Stimulated activated effector memory CD8-positive, alpha-beta T cell treated with anti-CD3 and anti-CD28 coated beads, Interleukin-12 subunit alpha, Interleukin-12 subunit beta, amount 100 ng/mL, for 72 hours (primary cell): Measurements from ENCODE around the gene CLN5.
"Not testable (repeated sequence)": the region's sequence is repeated elsewhere in the genome, so short reads cannot be mapped to it uniquely, and the experiment has no call there.

Experiments
- ATAC-seq: fragments of 150-1000 bp; cut with Tn5 transposase; 2 replicates; pipeline ENCODE4 v1.10.0; 2021
- DNase-seq, 2 donors: peaks; one replicate each; pipeline ENCODE4 v3.0.0; 2021 to 2022; ENCODE audit warnings: low spot score in 2 of 2
- H3K27ac Mint-ChIP-seq: one replicate; pipeline ENCODE4 v1.8.0; 2022; ENCODE audit warnings: mild to moderate bottlenecking, mixed read lengths
- H3K36me3 Mint-ChIP-seq: one replicate; pipeline ENCODE4 v1.8.0; 2022; ENCODE audit warnings: mild to moderate bottlenecking, mixed read lengths
- H3K4me1 Mint-ChIP-seq: one replicate; pipeline ENCODE4 v1.8.0; 2022; ENCODE audit warnings: mixed read lengths
- H3K4me3 Mint-ChIP-seq: one replicate; pipeline ENCODE4 v1.8.0; 2022; ENCODE audit warnings: mild to moderate bottlenecking, mixed read lengths
- H3K9me3 Mint-ChIP-seq: one replicate; pipeline ENCODE4 v1.8.0; 2022; ENCODE audit warnings: mixed read lengths

Gene CLN5

GRCh38 chr13:76991796-76992547 is at the start of gene CLN5:
CLN5 (plus strand) TSS chr13:76992081; CDS start chr13:76992099, 18 bp downstream.
- peaks cover 34% of the 10 kb centered on the region for H3K36me3 Mint-ChIP-seq
- H3K4me1 Mint-ChIP-seq = peaks cover 42% of the 10 kb centered on the region
- ATAC-seq = peak; percentile 92
- DNase-seq = peak; percentile 83 to 94
- H3K4me3 Mint-ChIP-seq = peak within 1 kb of the TSS; percentile 91
- H3K27ac Mint-ChIP-seq = peak within 1 kb of the TSS; percentile 99
- no peaks in the 10 kb centered on the region for H3K9me3 Mint-ChIP-seq

GRCh38 chr13:76942363-76942762 is 49.5 kb upstream of the CLN5 start:
- no peaks in the 10 kb centered on the region for H3K36me3 Mint-ChIP-seq
- H3K27ac Mint-ChIP-seq = no peak overlapping the region
- peaks cover 3% of the 10 kb centered on the region for H3K9me3 Mint-ChIP-seq
- no peaks in the 10 kb centered on the region for H3K4me1 Mint-ChIP-seq
- ATAC-seq (no peak), DNase-seq (no peak)
- H3K4me3 Mint-ChIP-seq = no peak overlapping the region

GRCh38 chr13:76943646-76944045 is 48.2 kb upstream of the CLN5 start:
- no peak for DNase-seq
- no peaks in the 10 kb centered on the region for H3K36me3 Mint-ChIP-seq
- ATAC-seq = no peak
- H3K4me3 Mint-ChIP-seq = no peak overlapping the region
- no peak overlapping the region for H3K27ac Mint-ChIP-seq
- H3K4me1 Mint-ChIP-seq = no peaks in the 10 kb centered on the region
- peaks cover 3% of the 10 kb centered on the region for H3K9me3 Mint-ChIP-seq

GRCh38 chr13:76944456-76944855 is 47.4 kb upstream of the CLN5 start:
- H3K4me3 Mint-ChIP-seq = no peak overlapping the region
- no peak for ATAC-seq
- no peaks in the 10 kb centered on the region for H3K36me3 Mint-ChIP-seq
- no peak overlapping the region for H3K27ac Mint-ChIP-seq
- no peaks in the 10 kb centered on the region for H3K4me1 Mint-ChIP-seq
- H3K9me3 Mint-ChIP-seq = peaks cover 3% of the 10 kb centered on the region
- no peak for DNase-seq

GRCh38 chr13:76948149-76948548 is 43.7 kb upstream of the CLN5 start, which contains the start of gene ACOD1:
ACOD1 (plus strand) TSS chr13:76948511; CDS start chr13:76948559, 48 bp downstream.
- Mint-ChIP-seq H3K27ac (no peak within 1 kb of the TSS), H3K9me3 (peaks cover 3% of the 10 kb centered on the region), H3K36me3 (no peaks in the 10 kb centered on the region), H3K4me1 (no peaks in the 10 kb centered on the region), H3K4me3 (no peak within 1 kb of the TSS)
- no peak for DNase-seq
- ATAC-seq = no peak

GRCh38 chr13:76950101-76950500 is 41.8 kb upstream of the CLN5 start:
- H3K9me3 Mint-ChIP-seq = peaks cover 3% of the 10 kb centered on the region
- ATAC-seq = no peak
- H3K4me3 Mint-ChIP-seq = no peak overlapping the region

GRCh38 chr13:76953968-76954367 is 37.9 kb upstream of the CLN5 start:
- Mint-ChIP-seq H3K36me3 (no peaks in the 10 kb centered on the region), H3K4me1 (no peaks in the 10 kb centered on the region), H3K27ac (no peak overlapping the region), H3K4me3 (no peak overlapping the region), H3K9me3 (peaks cover 2% of the 10 kb centered on the region)
- DNase-seq (no peak), ATAC-seq (no peak)

More at GRCh38 chr13:76950101-76950500, 41.8 kb upstream of the CLN5 start:
- Mint-ChIP-seq H3K4me1 (no peaks in the 10 kb centered on the region), H3K36me3 (no peaks in the 10 kb centered on the region), H3K27ac (no peak overlapping the region)
- DNase-seq = no peak

GRCh38 chr13:76954538-76954937 is 37.3 kb upstream of the CLN5 start:
- Mint-ChIP-seq H3K27ac (no peak overlapping the region), H3K9me3 (peaks cover 2% of the 10 kb centered on the region), H3K4me1 (no peaks in the 10 kb centered on the region), H3K36me3 (no peaks in the 10 kb centered on the region), H3K4me3 (no peak overlapping the region)
- ATAC-seq = no peak
- no peak for DNase-seq

- Mint-ChIP-seq H3K27ac (no peak overlapping the region), H3K4me3 (no peak overlapping the region), H3K4me1 (no peaks in the 10 kb centered on the region), H3K36me3 (no peaks in the 10 kb centered on the region), H3K9me3 (peaks cover 3% of the 10 kb centered on the region)
- no peak for DNase-seq
- ATAC-seq = no peak
Observed at GRCh38 chr13:76955193-76955592, 36.7 kb upstream of the CLN5 start.

- peaks cover 7% of the 10 kb centered on the region for H3K9me3 Mint-ChIP-seq
- H3K36me3 Mint-ChIP-seq = no peaks in the 10 kb centered on the region
- DNase-seq (no peak), ATAC-seq (no peak)
- no peak overlapping the region for H3K27ac Mint-ChIP-seq
- no peak overlapping the region for H3K4me3 Mint-ChIP-seq
- no peaks in the 10 kb centered on the region for H3K4me1 Mint-ChIP-seq
Observed at GRCh38 chr13:76955661-76956060, 36.2 kb upstream of the CLN5 start.

GRCh38 chr13:76958841-76959432 is 32.9 kb upstream of the CLN5 start:
- Mint-ChIP-seq H3K9me3 (peaks cover 9% of the 10 kb centered on the region), H3K27ac (no peak overlapping the region)

GRCh38 chr13:76959734-76960133 is 32.1 kb upstream of the CLN5 start:
- not testable (repeated sequence) for DNase-seq, H3K4me3 Mint-ChIP-seq, H3K4me1 Mint-ChIP-seq, H3K36me3 Mint-ChIP-seq, ATAC-seq, H3K27ac Mint-ChIP-seq, H3K9me3 Mint-ChIP-seq

More at GRCh38 chr13:76958841-76959432, 32.9 kb upstream of the CLN5 start:
- ATAC-seq = no peak
- no peak overlapping the region for H3K4me3 Mint-ChIP-seq
- no peaks in the 10 kb centered on the region for H3K36me3 Mint-ChIP-seq
- no peak for DNase-seq
- H3K4me1 Mint-ChIP-seq = no peaks in the 10 kb centered on the region

GRCh38 chr13:76965759-76966421 is 26.0 kb upstream of the CLN5 start:
- Mint-ChIP-seq H3K4me3 (no peak overlapping the region), H3K4me1 (no peaks in the 10 kb centered on the region), H3K9me3 (no peaks in the 10 kb centered on the region), H3K36me3 (no peaks in the 10 kb centered on the region), H3K27ac (no peak overlapping the region)
- no peak for ATAC-seq
- DNase-seq = no peak

GRCh38 chr13:76967031-76967430 is 24.9 kb upstream of the CLN5 start:
- no peaks in the 10 kb centered on the region for H3K36me3 Mint-ChIP-seq
- H3K27ac Mint-ChIP-seq = no peak overlapping the region
- ATAC-seq (no peak), DNase-seq (no peak)
- no peaks in the 10 kb centered on the region for H3K4me1 Mint-ChIP-seq
- H3K9me3 Mint-ChIP-seq = no peaks in the 10 kb centered on the region
- no peak overlapping the region for H3K4me3 Mint-ChIP-seq

GRCh38 chr13:76968041-76968440 is 23.8 kb upstream of the CLN5 start:
- H3K9me3 Mint-ChIP-seq = no peaks in the 10 kb centered on the region
- ATAC-seq (no peak), DNase-seq (no peak)
- no peak overlapping the region for H3K27ac Mint-ChIP-seq
- H3K36me3 Mint-ChIP-seq = no peaks in the 10 kb centered on the region
- no peaks in the 10 kb centered on the region for H3K4me1 Mint-ChIP-seq
- no peak overlapping the region for H3K4me3 Mint-ChIP-seq
